Heart left ventricle (tissue), 13 donors: Measurements from ENCODE around the gene ARHGAP10.

Source experiments
- CTCF ChIP-seq, 12 donors: fragments of 200-600 bp; sonication (generic) in 4 of 12; IDR thresholded peaks; one replicate each; pipeline versions ENCODE4 v1.5.0 to v1.8.0; 2018 to 2022; ENCODE audit warnings: antibody characterized with exemption in 12 of 12, mild to moderate bottlenecking in 5 of 12
- POLR2A ChIP-seq, 2 donors: fragments of 450-650 bp; IDR thresholded peaks; one replicate each; pipeline ENCODE4 v1.6.1; 2017; ENCODE audit warnings: antibody characterized with exemption in 2 of 2, mild to moderate bottlenecking in 2 of 2, moderate library complexity in 2 of 2
- donor health status: ischemic (EF 13 %, LVEDD 7.1; RV severe dilation, severe dysfunction).
- donor health status: DM: no; HTN: yes; CAD: no.
- donor health status: DM: no; HTN: no; CAD: no.
- donor health status: ischemic (EF 25% LVEDD 6.9; RV normal size, moderate dysfunction).
- donor health status: ischemic (EF 25% LVEDD 5.7; RV mildly dilated, moderate dysfunction).
- donor health status: ischemic (EF 35%, LVEDD 5.7; RV mildly dilated, moderate dysfunction).
- donor health status: nonischemic (EF 11% LVEDD 7.7; RV severe dilation, severe dysfunction).
- donor health status: DM: yes; HTN: yes; CAD: no.
- donor health status: PGD.
- donor health status: ischemic (EF 29% LVEDD 5.4; RV normal size, mild dysfunction).
- donor health status: nonischemic (EF 23%, LVEDD 6.1; RV moderate dilation, normal function).

- TF ChIP-seq CTCF (IDR thresholded peaks at IDR 0.05) (no peak), POLR2A (IDR thresholded peaks at IDR 0.05) (no peak)
Observed at GRCh38 chr4:148059617-148060180, 327.8 kb downstream of the ARHGAP10 start.
